DND-41 (cell line): ENCODE measurements around the gene SLC35F3.

Source experiments
- ATAC-seq: fragments of 200-7000 bp; cut with Tn5 transposase; 3 replicates; pipeline ENCODE4 v1.9.1; 2021; ENCODE audit warnings: low read depth; ENCODE audit not compliant: insufficient read depth
- DNase-seq: peaks from one replicate; pipeline ENCODE4 v3.0.0-alpha.2; 2020
- H2AFZ ChIP-seq: 2 replicates; pipeline ENCODE4 v1.6.0; 2012; ENCODE audit warnings: low read depth, low read length
- H3K27ac ChIP-seq: 2 replicates; pipeline ENCODE4 v1.5.1; 2012; ENCODE audit warnings: low read length, inconsistent platforms
- H3K27me3 ChIP-seq: fragments of 200-600 bp; sonication (generic); 2 replicates; pipeline ENCODE4 v1.6.0; 2012; ENCODE audit warnings: low read length, mild to moderate bottlenecking, inconsistent platforms; ENCODE audit not compliant: insufficient read depth, poor library complexity
- H3K36me3 ChIP-seq: 2 replicates; pipeline ENCODE4 v1.5.1; 2012; ENCODE audit warnings: low read length, inconsistent platforms; ENCODE audit not compliant: insufficient read depth
- H3K4me1 ChIP-seq: 2 replicates; pipeline ENCODE4 v1.5.1; 2012; ENCODE audit warnings: mild to moderate bottlenecking, low read length; ENCODE audit not compliant: insufficient read depth
- H3K4me2 ChIP-seq: 2 replicates; pipeline ENCODE4 v1.6.0; 2012; ENCODE audit warnings: mild to moderate bottlenecking, moderate library complexity, low read length, inconsistent platforms; ENCODE audit not compliant: insufficient read depth
- H3K4me3 ChIP-seq, 2 experiments: fragments of 200-600 bp in 1 of 2; shearing (Covaris generic) in 1 of 2; 2 replicates each; pipeline ENCODE4 v1.5.1; 2012 to 2016; ENCODE audit warnings: inconsistent platforms in 2 of 2, low read length in 2 of 2, mild to moderate bottlenecking in 2 of 2, low read depth in 1 of 2, moderate library complexity in 1 of 2
- H3K79me2 ChIP-seq: 2 replicates; pipeline ENCODE4 v1.6.0; 2012; ENCODE audit warnings: low read length, inconsistent platforms; ENCODE audit not compliant: insufficient read depth
- H3K9ac ChIP-seq: 2 replicates; pipeline ENCODE4 v1.6.0; 2012; ENCODE audit warnings: low read depth, mild to moderate bottlenecking, inconsistent platforms, low read length, moderate library complexity
- H3K9me3 ChIP-seq: 2 replicates; pipeline ENCODE4 v1.5.1; 2012; ENCODE audit warnings: low read length, moderate library complexity, mild to moderate bottlenecking, inconsistent platforms; ENCODE audit not compliant: insufficient read depth, severe bottlenecking
- H4K20me1 ChIP-seq: 2 replicates; pipeline ENCODE4 v1.6.0; 2012; ENCODE audit warnings: low read length; ENCODE audit not compliant: insufficient read depth
- EZH2 ChIP-seq: IDR thresholded peaks from 3 replicates; pipeline ENCODE4 v1.6.1; 2012; ENCODE audit warnings: borderline replicate concordance, low read depth, mild to moderate bottlenecking, moderate library complexity, low read length, inconsistent platforms; ENCODE audit not compliant: severe bottlenecking
- TF ChIP-seq, protein P1 (sequence below): IDR thresholded peaks from 2 replicates; pipeline ENCODE4 v1.5.1; 2012; ENCODE audit warnings: borderline replicate concordance, low read length, moderate library complexity, mild to moderate bottlenecking; ENCODE audit not compliant: poor library complexity, severe bottlenecking; ENCODE audit errors: extremely low read depth

SLC35F3 gene

DNA sequence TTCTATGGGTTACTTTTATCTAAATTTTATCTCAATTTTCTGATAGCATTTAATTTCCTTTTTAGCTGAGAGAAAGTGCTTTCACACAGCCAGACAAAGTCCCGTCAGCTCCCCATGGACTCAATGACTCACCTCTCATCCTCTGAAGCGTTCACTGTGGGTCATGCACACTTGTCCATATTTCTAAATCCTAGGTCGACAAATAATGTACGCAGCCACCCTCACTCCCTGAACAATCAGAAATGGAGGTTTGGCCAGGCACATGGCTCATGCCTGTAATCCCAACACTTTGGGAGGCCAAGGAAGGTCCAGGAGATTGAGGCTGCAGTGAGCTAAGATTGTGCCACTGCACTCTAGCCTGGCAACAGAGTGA is 426.4 kb downstream of the SLC35F3 start:
- Histone ChIP-seq H3K9me3 (peaks cover under 1% of the 10 kb centered on the region), H3K27me3 (no peaks in the 10 kb centered on the region), H2AFZ (no peak overlapping the region), H3K4me1 (peaks cover 6% of the 10 kb centered on the region; the same call in 1 of the 2 replicates), H4K20me1 (no peaks in the 10 kb centered on the region), H3K79me2 (no peaks in the 10 kb centered on the region), H3K4me2 (no peak overlapping the region), H3K4me3 (no peak overlapping the region), H3K36me3 (no peaks in the 10 kb centered on the region), H3K9ac (no peak overlapping the region), H3K27ac (no peak overlapping the region)
- no peak for ATAC-seq
- no peak for DNase-seq
- TF ChIP-seq, protein P1, sequence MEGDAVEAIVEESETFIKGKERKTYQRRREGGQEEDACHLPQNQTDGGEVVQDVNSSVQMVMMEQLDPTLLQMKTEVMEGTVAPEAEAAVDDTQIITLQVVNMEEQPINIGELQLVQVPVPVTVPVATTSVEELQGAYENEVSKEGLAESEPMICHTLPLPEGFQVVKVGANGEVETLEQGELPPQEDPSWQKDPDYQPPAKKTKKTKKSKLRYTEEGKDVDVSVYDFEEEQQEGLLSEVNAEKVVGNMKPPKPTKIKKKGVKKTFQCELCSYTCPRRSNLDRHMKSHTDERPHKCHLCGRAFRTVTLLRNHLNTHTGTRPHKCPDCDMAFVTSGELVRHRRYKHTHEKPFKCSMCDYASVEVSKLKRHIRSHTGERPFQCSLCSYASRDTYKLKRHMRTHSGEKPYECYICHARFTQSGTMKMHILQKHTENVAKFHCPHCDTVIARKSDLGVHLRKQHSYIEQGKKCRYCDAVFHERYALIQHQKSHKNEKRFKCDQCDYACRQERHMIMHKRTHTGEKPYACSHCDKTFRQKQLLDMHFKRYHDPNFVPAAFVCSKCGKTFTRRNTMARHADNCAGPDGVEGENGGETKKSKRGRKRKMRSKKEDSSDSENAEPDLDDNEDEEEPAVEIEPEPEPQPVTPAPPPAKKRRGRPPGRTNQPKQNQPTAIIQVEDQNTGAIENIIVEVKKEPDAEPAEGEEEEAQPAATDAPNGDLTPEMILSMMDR: no peak
- TF ChIP-seq EZH2: no peak

DNA sequence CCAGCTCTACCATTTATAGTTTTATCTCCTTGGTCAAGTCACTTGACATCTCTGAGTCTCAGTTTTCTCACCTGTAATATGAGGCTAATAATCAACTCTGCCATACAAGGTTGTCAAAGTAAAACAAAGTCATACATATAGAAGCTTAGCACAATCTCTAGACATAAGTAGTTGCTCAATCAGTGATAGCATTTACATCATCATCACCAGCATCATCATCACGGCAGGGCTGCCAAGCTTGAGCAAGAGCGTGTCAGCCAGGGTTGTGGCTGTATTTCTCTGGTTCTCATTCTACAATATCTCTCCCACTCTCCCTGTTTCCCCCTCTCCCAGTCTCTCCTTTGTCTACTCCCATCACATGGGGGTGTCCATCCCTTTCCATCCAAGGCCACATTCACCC is 427.0 kb downstream of the SLC35F3 start:
- DNase-seq (no peak), ATAC-seq (no peak)
- H3K4me2 ChIP-seq: no peak overlapping the region
- H4K20me1 ChIP-seq: no peaks in the 10 kb centered on the region
- H3K9me3 ChIP-seq: peaks cover 6% of the 10 kb centered on the region
- no peaks in the 10 kb centered on the region for H3K27me3 ChIP-seq
- TF ChIP-seq EZH2: no peak
- TF ChIP-seq, protein P1: no peak
- no peak overlapping the region for H3K9ac ChIP-seq
- no peak overlapping the region for H3K27ac ChIP-seq
- no peaks in the 10 kb centered on the region for H3K79me2 ChIP-seq
- H2AFZ ChIP-seq: no peak overlapping the region
- peaks cover 4% of the 10 kb centered on the region; the same call in 1 of the 2 replicates for H3K4me1 ChIP-seq
- no peak overlapping the region for H3K4me3 ChIP-seq
- H3K36me3 ChIP-seq: no peaks in the 10 kb centered on the region

DNA sequence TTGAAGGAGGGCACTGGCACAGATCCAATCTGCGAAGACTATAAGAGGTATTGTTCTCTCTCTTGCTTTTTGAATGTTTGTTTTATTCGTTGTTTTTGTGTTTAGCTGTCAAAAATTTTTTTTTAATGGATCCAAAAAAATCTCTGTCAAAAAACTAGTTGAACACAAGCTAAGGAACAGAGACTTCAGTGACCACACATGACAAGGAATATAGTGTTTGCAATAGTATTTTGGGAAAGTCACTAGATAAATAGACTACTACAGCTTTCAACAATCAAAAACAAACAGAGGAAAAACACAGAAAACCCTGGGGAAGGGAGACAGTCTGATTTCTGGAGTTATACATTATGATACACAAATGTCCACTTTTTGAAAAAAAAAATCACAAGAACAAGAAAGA is 431.9 kb downstream of the SLC35F3 start:
- no peak for TF ChIP-seq EZH2
- TF ChIP-seq, protein P1: no peak
- H2AFZ ChIP-seq: no peak overlapping the region
- H3K27me3 ChIP-seq: no peaks in the 10 kb centered on the region
- no peak overlapping the region for H3K27ac ChIP-seq
- peaks cover 8% of the 10 kb centered on the region for H3K9me3 ChIP-seq
- no peak overlapping the region for H3K4me3 ChIP-seq
- DNase-seq (no peak), ATAC-seq (no peak)
- no peaks in the 10 kb centered on the region for H3K4me1 ChIP-seq
- no peaks in the 10 kb centered on the region for H4K20me1 ChIP-seq
- no peaks in the 10 kb centered on the region for H3K79me2 ChIP-seq
- H3K4me2 ChIP-seq: no peak overlapping the region
- no peak overlapping the region for H3K9ac ChIP-seq
- no peaks in the 10 kb centered on the region for H3K36me3 ChIP-seq

DNA sequence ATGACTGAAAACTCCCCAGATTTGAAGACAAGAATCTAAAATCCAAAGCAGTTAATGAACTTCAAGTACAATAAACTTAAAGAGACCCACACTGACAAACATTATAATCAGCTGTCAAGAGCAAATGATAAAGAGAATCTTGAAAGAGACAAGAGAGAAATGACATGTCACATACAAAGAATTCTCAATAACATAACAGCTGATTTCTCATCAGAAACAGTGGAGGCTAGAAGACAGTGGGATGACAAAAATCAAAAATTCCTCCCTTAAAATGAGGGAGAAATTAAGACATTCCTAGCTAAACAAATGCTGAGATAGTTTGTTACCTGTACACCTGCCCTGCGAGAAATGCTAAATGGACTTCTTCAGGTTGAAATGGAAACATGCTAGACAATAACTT is 432.8 kb downstream of the SLC35F3 start:
- Histone ChIP-seq H3K27me3 (no peaks in the 10 kb centered on the region), H2AFZ (no peak overlapping the region), H3K9me3 (peaks cover 8% of the 10 kb centered on the region), H3K9ac (no peak overlapping the region), H3K4me1 (no peaks in the 10 kb centered on the region), H3K4me2 (no peak overlapping the region), H3K27ac (no peak overlapping the region), H3K36me3 (no peaks in the 10 kb centered on the region), H3K4me3 (no peak overlapping the region), H4K20me1 (no peaks in the 10 kb centered on the region), H3K79me2 (no peaks in the 10 kb centered on the region)
- no peak for ATAC-seq
- TF ChIP-seq, protein P1: no peak
- no peak for TF ChIP-seq EZH2
- DNase-seq: no peak
